Measurements from ENCODE around the gene ZCCHC18.
"Not testable (repeated sequence)": the region's sequence is repeated elsewhere in the genome, so short reads cannot be mapped to it uniquely, and the experiment has no call there.

ZCCHC18 gene

DNA sequence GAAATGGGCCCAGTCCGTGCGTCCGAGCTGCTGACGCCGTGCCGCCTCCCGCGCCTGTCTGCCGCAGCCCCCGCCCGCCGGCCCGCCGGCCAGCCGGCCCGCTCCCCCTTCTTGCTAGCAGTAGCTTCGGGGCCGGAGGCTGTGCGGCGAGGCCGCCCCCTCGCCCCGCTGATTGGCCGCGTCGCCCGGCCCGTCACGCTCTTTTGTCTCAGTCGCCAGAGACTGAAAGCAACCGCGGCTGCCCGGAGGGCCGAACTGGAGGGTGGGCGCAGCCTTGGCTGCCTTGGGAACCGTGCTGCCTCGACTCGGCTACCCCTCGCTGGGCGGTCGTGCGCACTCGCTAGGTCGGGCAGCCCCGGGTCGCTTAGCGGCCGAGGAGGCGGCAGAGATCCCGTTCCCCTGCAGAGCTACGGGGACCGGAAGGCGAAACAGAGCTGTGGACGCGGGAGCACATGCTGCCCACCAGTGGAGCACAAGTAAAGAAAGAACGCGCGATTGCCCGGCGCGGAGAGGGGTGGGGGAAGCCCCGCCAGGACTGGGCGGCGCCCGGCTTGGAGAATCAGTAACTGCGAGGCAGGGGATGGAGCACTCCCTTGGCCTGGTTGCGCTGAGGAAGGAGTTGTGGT lies at the start of gene ZCCHC18:
Gene ZCCHC18 (plus strand): TSS at position 198 of the 626 bp plus-strand sequence. CDS start 1,589 bp downstream, outside the sequence.
- no peak for DNase-seq (ENCODE audit: low spot score)

DNA sequence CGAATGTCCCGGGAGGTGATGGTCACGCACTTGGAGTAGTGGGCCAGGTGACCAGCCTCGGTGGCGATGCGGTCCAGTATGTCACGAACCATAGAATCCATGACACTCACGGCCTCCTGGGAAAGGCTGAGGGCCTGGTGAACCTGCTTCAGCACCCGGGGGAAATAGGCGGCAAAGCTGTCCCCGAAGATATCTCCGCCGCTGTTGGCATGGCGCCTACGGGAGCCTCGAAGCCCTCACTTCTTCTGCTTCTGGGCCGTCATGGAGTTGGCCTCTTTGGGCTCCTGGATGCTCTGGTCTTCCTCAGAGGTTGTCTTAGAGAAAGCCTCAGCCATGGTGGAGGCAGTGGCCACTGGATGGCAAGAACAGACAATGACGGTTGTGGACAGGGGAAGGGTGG lies 49.7 kb upstream of the ZCCHC18 start:
- DNase-seq (ENCODE audit: low spot score) = not testable (repeated sequence)

DNA sequence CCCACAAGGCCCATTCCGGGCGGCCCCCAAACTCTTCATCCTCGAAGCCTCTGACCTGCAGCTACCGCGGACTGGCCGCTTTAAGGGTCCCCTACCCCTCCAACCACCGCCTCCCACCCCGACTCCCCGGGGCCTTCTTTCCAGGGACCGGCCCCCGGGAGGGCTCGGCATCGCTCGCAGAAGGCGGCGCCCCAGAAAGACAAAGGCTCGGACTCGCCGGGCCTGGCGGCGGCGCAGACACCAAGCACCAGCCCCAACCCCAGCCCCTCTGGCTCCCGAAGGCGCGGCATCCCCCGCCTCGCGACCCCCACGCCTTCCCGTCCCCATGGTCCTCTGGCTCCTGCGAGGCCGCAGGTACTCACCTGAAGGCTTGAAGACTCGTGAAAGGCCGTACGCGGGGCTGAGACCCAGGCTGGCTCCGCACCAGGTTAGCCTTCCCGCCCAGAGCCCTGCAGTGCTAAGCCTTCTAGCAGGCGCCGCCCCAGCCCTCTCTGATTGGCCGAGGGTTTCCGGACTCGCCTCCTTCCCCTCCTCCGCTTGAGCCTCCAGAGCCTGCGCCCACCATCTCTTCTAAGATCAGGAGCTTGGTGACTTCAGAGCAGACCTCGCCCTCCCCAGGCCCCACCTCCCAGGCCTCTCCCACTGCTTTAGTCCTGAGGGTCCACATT lies 36.4 kb upstream of the ZCCHC18 start, which contains the start of gene TMSB15C:
Gene TMSB15C (minus strand): TSS at position 459 of the 668 bp plus-strand sequence.
- not testable (repeated sequence) for DNase-seq (ENCODE audit: low spot score)

DNA sequence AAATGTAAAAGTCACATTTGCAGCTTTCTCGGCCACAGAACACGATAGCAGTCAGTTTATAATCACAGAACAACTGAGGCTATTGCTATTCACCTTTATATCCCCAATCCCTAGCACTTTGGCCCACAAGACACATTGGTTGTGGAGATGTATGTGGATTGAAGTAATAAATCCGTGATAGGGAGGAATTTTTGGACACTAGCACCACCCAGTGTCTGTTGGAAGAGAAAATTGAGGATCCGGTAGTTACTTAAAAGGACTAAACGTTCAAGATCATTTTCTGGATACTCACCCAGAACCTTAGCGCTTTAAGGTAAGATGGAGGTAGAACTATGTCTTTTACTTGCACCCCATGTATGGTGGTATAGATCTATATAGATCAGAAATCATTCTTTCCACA lies 34.5 kb upstream of the ZCCHC18 start:
- not testable (repeated sequence) for DNase-seq (ENCODE audit: low spot score)

DNA sequence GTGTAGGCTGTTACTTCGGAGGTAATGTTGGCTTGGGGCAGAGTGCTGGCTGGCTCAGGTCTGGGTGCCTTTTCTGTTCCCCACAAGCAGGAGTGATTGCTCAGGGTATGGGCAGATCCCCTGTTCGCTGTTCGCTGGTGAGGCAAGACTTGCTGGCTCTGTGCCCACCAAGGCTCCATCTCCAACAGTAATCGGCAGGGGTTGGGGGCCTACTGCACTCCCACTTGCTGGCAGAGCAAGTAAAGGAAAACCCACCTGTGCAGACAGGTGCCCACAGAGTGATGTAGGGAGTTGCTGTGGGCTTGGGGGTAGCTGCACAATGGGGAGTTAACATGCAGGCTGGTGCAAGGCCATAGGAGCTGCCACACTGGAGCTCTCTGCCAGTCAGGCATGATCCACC lies 28.3 kb upstream of the ZCCHC18 start:
- DNase-seq (ENCODE audit: low spot score) = no peak

DNA sequence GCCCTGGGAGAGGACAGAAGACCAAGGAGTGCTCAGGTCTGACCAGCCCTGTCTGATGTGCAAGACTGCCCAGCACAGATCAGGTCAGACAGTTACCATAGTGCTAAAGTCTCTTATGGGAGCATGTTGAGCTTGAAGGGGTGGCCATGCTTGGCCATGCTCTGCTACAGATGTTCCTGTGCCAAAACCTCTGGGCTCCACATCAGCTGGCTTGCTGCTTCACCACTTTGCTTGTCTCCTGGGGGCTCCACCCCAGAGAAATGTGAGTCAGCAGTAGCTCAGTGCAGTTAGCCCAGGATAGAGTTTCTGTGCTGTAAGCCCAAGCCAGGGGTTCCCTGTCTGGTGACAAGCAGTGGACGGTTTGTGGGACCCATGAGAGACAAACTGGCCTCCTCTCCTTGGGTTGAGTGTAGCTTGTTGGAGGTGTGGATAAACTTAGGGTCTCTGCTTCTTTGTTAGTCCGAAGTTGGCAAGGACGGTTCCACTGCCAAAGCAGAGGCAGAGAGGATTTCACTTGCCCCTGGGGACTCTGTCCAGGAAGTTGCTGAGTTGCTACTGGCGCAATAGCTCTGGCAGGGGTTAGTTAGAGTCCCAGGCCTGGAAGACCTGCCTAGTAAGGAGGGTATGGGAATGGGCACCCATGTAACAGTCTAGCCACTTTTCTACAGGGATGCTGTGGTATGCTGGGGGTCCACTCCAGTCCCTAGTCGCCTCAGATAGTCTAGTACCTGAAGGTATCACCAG lies 27.6 kb upstream of the ZCCHC18 start:
- DNase-seq (ENCODE audit: low spot score) = no peak

DNA sequence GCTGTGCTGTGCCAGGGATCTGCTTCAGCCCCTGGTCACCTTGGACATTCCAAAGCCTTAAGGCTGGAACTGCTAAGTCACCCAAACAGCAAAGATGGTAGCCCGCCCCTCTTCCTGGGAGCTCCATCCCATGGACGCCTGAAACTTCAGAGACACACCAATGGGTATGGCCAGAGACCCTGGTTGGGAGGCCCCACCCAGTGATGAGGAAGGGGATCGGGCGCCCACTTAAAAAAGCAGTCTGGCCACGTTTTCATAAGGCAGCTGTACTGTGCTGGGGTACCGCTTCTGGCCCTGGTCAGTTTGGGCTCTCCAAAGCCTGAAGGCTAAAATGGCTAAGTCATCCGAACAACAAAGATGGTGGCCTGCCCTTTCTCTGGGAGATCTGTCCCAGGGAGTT lies 26.8 kb upstream of the ZCCHC18 start:
- no peak for DNase-seq (ENCODE audit: low spot score)

DNA sequence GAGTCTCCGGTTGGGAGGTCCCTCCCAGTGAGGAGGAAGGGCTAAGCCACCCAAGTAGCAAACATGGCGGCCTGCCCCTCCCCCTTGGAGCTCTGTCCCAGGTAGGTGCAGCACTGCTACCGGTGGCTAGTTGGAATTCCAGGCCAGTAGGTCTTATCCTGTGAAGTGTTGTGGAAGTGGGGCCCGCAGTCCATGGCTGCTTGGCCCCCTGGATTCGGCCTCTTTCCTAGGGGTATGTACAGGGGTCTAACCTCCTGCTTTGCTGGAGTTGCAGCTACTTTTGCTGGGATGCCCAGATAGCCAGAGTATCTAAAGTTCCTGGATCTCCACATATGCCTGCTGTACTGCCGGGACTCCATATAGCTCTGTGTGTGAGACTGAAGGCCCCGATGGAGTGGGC lies 26.4 kb upstream of the ZCCHC18 start:
- no peak for DNase-seq (ENCODE audit: low spot score)

DNA sequence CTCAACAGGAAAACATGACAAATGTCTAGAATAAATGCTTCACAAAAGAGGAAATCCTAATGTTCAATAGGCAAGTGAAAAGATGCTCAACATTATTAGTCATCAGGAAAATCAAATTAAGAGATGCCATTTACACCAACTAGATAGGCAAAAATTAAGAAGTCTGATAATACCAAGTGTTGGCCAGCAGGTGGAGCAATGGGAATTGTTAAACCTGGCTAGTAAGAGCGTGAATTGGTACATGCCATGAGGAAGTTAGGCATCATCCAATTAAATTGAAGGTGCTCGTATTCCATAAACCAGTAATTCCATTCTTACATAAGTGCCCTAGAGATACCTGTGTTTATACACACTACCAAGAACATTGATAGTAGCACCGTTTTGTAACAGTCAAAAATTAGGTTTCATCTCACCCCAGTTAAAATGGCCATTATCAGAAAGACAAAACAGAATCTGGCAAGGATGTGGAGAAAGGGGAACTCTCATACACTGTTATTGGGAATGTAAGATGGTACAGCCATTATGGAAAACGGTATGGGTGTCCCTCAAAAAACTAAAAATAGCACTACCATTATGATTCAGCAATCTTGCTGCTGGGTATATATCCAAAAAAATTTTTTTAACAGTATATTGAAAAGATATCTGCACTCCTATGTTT lies 14.0 kb upstream of the ZCCHC18 start:
- DNase-seq (ENCODE audit: low spot score) = peak; percentile 67

DNA sequence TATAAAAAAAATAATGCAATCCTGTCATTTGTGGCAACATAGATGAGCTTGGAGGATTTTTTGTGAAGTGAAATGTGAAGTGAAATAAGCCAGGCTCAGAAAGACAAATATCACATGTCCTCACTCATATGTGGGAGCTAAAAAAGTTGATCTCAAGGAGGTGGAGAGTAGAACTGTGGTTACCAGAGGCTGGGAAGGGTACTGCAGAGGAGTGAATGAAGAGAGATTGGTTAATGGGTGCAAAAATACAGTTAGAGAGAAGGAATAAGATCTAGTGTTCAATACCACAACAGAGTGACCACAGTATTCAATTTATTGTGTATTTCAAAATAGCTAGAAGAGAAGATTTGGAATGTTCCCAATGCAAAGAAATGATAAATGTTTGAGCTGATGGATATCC lies 13.4 kb upstream of the ZCCHC18 start:
- no peak for DNase-seq (ENCODE audit: low spot score)

DNA sequence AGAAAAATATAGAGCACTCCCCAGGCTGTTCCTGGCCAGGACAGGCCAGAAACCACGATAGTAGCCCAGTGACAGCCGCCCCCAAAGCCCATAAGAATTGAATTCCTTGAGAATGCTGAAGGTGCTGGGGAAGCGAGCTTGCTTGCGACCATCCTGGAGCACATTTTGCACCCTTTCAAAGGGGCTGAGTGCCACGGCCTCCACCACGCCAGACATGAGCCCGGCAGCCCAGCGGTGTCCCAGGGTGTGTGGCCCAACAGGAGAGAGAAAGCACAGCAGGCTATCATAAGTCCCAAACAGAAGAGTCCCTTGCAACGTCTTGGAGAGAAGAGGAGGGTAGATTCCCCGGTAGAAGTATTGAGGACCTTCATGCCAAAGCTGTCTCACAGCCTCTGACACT lies 7.6 kb upstream of the ZCCHC18 start:
- DNase-seq (ENCODE audit: low spot score) = no peak

DNA sequence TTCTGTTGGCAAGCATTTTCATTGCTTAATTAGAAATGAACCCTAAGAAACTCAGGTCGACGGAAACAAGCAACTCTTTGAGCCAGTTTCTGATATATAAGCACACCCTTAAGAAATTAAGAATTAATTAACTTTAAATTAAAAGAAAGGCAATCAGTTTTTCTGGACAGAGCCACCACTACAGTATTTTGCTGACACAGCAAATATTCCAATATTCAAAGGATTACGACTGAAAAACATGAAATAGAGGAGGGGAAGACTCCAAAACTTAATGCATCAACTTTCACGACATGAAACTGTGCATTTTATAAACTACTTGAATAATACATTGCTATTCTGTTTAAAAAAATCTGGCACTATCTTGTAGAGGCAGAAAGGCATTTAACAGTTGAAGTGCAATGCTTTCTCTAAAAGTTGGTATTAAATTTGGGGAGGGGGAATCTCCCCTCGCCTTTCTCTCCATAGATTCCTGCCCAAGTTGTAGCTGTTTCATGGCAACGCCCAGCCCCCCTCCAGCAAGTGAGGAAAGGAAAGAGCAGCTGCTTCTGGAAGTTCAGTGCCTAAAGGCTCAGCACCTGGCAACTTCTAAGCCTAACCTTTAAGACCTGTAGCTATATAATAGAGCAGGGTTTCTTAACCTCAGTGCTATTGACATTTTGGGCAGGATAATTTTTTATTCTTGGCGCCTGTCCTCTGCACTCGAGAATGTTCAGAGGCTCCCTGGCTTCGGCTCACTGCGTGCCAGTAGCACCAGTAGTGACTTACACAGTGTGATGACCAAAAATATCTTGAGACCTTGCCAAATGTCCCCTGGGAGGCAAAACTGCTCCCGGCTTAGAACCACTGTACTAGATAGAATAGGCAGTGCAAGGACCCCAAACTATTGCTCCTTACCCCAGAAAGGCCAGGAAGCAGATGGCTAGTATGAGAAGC lies 6.7 kb upstream of the ZCCHC18 start:
- DNase-seq (ENCODE audit: low spot score) = no peak

DNA sequence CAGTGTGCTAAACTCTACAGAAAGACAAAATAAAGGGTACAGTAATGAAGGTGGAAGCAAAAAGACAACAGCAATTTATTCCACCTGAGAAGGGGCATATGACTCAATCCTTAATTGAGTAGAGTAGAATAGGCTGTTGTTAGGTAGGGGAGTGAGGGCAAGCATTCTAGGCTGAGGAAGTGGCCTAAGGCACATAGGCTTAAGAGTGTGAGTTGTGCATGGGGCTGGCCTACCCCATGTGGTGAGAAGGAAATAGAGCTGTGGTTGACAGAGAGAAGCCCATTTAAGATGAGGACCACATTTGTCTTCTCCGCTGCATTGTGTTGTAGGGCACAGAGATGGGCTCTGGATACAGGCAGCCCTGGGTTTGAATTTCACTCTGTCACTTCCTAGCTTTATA lies 3.4 kb upstream of the ZCCHC18 start:
- DNase-seq (ENCODE audit: low spot score) = no peak

DNA sequence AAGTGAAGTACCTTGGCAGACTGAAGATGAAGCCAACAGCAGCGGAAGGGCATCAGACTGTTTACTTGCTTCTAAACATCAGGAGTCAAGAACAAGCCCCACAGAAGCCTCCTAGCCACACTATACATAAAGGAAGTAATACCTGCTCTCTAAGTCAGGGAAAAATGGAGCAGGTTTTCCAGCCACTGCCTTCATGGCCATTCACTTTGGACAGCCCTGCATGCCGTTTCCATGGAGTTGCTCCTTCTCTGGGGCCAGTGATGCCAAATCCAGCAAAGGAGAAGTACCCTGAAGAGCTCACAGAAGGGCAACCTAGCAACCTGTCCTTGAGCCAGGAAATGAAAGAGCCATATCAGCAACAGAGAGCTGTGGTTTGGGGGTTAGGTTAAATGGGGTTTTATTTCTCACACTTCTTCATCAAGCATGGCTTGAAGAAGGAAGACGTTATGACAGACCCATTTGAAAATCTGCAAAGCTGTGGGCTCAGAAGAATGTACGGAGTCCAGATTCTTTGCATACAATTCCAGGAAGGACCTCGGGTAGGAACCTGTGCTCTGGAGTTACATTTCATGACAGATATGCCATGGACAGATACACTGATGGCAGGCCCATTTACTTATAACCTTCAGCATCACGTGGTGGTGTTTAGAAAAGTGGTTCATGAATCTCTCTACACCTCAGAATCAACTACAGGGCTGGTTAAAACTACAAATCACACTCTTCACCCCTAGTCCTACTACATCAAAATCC lies 1.7 kb upstream of the ZCCHC18 start:
- not testable (repeated sequence) for DNase-seq (ENCODE audit: low spot score)

DNA sequence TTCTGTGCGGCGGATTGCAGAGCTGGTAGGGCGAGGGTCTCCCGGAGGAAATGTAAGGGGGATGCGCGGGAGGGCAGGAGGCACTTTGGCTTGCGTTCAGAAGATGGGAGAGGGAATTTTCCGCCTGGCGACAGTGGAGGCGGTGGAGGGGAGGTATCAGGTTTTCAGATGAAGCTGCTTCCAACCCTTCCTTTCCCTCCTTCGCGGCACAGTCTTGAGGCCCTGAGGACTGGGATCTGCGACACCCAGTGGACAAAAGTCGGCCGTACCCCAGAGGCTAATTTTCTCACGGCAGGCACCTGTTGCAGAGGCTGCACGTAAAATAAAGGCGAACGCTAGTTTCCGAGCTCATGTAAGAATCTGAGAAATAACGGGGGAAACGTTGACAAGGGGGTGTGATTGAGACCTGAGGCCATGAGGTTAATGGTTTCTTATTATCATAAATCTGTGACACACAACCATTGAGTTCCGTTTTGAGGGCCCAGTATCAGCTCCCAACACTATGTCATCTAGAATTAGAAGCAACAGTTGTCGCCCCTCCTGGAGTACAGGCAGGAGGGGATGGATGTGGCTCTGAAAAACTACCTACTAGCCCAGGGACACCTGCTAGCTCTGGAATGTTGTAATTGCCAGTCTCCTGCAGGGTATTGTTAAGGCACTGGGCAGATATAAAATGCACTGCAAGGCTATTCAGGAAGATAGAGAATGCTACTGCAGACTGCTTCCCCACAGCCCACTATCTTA lies 1.1 kb downstream of the ZCCHC18 start:
- peak; percentile 35 for DNase-seq (ENCODE audit: low spot score)

DNA sequence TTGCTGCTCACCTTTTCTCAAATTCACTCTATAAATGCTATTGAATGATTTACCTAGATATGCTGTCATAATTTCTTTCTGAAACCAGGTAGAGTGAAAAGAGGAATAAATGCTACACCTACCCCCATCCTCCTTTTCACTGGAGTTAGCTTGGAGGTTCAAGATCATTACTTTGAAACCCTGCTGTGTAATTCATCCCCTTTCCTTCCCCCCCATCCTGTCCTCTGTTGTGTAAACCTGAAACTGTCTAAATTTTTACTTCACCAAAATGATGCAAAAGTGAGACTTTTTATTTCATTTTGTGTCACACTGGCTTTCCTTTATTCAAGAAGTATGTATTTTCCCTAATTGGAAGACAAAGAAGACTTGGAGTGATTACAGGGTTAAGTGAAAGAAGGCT lies 5.4 kb downstream of the ZCCHC18 start:
- DNase-seq (ENCODE audit: low spot score) = no peak

DNA sequence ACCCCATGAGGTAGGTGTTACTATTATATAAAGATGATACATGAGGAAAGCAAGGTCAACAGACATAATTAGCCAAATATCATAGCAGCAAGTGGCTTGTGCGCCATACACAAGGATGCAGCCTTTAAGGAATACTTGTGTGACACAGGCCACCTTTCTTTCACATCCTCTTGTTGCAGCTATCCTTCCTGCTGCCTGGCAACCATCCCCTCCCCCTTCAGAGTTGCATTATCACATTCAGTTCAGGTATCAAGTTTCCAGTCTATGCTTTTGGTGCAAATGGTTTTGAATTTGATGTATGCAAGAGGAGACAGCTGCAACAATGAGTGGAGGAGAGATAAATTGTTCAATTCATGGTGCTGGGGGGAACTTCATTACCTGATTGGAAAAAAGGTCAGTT lies 6.4 kb downstream of the ZCCHC18 start:
- DNase-seq (ENCODE audit: low spot score) = no peak

DNA sequence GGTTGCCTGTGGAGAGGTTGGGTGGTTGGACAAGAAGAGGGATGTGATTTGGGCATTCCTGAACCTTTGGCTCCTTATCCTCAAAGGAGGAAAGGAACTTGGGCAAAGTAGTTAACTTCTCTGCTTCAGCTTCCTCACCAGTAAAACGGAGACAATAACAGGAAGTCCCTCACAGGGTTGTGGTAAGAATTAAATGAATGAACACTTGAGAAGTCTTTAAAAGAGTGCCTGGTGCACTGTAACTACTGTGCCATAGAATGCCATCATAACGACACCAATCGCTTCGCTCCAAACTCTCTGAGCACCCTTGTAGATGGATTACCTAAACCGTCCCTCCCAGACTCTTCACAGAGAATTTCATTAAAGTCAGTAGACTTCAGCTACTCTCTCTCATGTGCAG lies 10.5 kb downstream of the ZCCHC18 start:
- no peak for DNase-seq (ENCODE audit: low spot score)

DNA sequence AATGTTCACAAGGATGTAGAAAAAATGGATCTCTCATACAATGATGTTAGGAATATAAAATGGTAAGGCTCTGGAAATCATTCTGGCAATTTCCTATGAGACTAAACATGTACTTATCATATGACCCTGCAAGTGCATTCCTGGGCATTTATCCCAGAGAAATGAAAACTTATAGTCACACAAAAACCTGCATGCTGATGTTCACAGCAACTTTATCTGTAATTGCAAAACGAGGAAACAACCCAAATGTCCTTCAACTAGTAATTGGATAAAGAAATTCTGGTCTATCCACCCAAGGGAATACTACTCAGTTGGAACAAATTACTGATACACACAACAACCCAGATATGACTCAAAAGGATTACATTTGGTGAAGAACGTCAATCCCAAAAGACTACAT lies 14.5 kb downstream of the ZCCHC18 start:
- DNase-seq (ENCODE audit: low spot score) = no peak

DNA sequence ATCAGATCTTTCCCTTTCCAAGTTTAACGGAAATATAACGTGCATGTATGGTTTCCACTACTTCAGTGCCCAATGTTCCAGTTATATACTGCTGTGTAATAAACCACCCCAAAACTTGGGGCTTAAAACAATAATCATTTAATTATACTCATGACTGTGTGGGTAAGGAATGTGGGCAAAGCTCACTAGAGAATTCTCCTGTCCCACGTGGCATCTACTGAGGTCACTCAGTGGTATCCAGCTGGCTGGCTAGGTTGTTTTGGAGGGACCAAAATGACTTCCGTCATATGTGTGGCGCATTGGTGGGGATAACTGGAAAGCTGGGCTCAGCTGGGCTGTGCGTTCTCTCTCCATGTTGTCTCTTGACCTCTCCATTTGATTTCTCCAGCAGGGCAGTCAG lies 18.5 kb downstream of the ZCCHC18 start:
- DNase-seq (ENCODE audit: low spot score) = no peak

Measured in putamen (tissue), 1 donor.